GM12878 (cell line): ENCODE data around the gene SNAI3. TPM values are rescaled to one million over a fixed set of nuclear protein-coding genes. Genes with fewer than 3 reads are reported as not detected.
A peak's percentile ranks its signal among the peaks of the same experiment; 100 is the strongest.

Source experiments
- ASH2L ChIP-seq: fragments of 300-600, 200-600 bp; sonication (generic); IDR thresholded peaks from 2 replicates; pipeline ENCODE4 v1.6.1; 2017; ENCODE audit warnings: low read depth, mild to moderate bottlenecking, borderline replicate concordance
- IKZF2 ChIP-seq, 2 experiments: fragments of 450-650 bp; IDR thresholded peaks; 2 replicates each; pipeline ENCODE4 v1.6.1; 2017; ENCODE audit warnings: mild to moderate bottlenecking in 2 of 2, moderate library complexity in 2 of 2
- KLF5 ChIP-seq: fragments of 450-650 bp; IDR thresholded peaks from 2 replicates; pipeline ENCODE4 v1.6.1; 2014; ENCODE audit warnings: mild to moderate bottlenecking; ENCODE audit not compliant: partially characterized antibody
- NKRF ChIP-seq: fragments of 450-650 bp; conservative IDR thresholded peaks from 2 replicates; pipeline ENCODE4 v1.6.1; 2017; ENCODE audit warnings: mild to moderate bottlenecking, moderate library complexity
- NR2F1 ChIP-seq: fragments of 450-650 bp; conservative IDR thresholded peaks from 2 replicates; pipeline ENCODE4 v1.6.1; 2017; ENCODE audit warnings: mild to moderate bottlenecking
- PAX5 ChIP-seq: IDR thresholded peaks from 2 replicates; pipeline ENCODE4 v1.6.1; 2011; ENCODE audit warnings: low read depth, low read length, borderline replicate concordance
- SMAD5 ChIP-seq: IDR thresholded peaks from 2 replicates; pipeline ENCODE4 v1.6.1; 2016; ENCODE audit warnings: antibody characterized with exemption, low read depth
- SP1 ChIP-seq: IDR thresholded peaks from one replicate; pipeline ENCODE4 v1.6.1; 2011; ENCODE audit warnings: low read depth, low read length
- STAT3 ChIP-seq: IDR thresholded peaks from 2 replicates; pipeline ENCODE4 v1.6.1; 2011; ENCODE audit warnings: low read depth, low read length, improper control_type of control experiment
- TARDBP ChIP-seq: IDR thresholded peaks from 2 replicates; pipeline ENCODE4 v1.6.1; 2016; ENCODE audit warnings: borderline replicate concordance
- TBL1XR1 ChIP-seq: IDR thresholded peaks from 2 replicates; pipeline ENCODE4 v1.6.1; 2012; ENCODE audit warnings: low read depth, low read length, improper control_type of control experiment
- YY1 ChIP-seq: IDR thresholded peaks from 2 replicates; pipeline ENCODE4 v1.6.1; 2011; ENCODE audit warnings: low read depth, mild to moderate bottlenecking, low read length
- ZBTB40 ChIP-seq: fragments of 450-650 bp; IDR thresholded peaks from 2 replicates; pipeline ENCODE4 v1.6.1; 2016; ENCODE audit warnings: mild to moderate bottlenecking, moderate library complexity, borderline replicate concordance
- ZNF207 ChIP-seq: fragments of 450-650 bp; IDR thresholded peaks from 2 replicates; pipeline ENCODE4 v1.6.1; 2014; ENCODE audit warnings: antibody characterized with exemption, mild to moderate bottlenecking, borderline replicate concordance
- polyA plus RNA-seq, 11 experiments: library from polyadenylated mRNA; depleted of rRNA in 4 of 11; unstranded in 6 of 11; stranded (reverse) in 5 of 11; fragments of >200 nt; fragmentation: Nextera tagmentation in 4 of 11; fragmentation: Illumina TruSeq in 1 of 11; extraction: Ambion mirVana in 4 of 11; extraction: Trizol in 1 of 11; gene quantifications; 1 replicate in 1 of 11; 2 replicates in 10 of 11; pipeline versions ENCODE4 v1.2.1 to v1.2.3, GENCODE V29; 2011 to 2016; ENCODE audit warnings: inconsistent platforms in 2 of 11, missing spikeins in 2 of 11, low read depth in 1 of 11
- total RNA-seq, 4 experiments: library from RNA; depleted of rRNA in 3 of 4; stranded (reverse); fragments of >200 nt in 3 of 4; fragmentation: Illumina TruSeq in 1 of 4; extraction: Trizol in 1 of 4; gene quantifications; 2 replicates each; pipeline versions ENCODE4 v1.2.1 to v1.2.3, GENCODE V29; 2013 to 2021
- TF ChIP-seq, protein P1 (sequence below): IDR thresholded peaks from 2 replicates; pipeline ENCODE4 v1.6.1; 2011; ENCODE audit warnings: borderline replicate concordance, low read depth, mild to moderate bottlenecking, moderate library complexity, mixed read lengths, low read length; ENCODE audit not compliant: insufficient read depth; ENCODE audit errors: extremely low read length
- TF ChIP-seq, protein P2 (sequence below): fragments of 450-650 bp; IDR thresholded peaks from 2 replicates; pipeline ENCODE4 v1.6.1; 2017; ENCODE audit warnings: borderline replicate concordance
- TF ChIP-seq, protein P3 (sequence below): IDR thresholded peaks from 2 replicates; pipeline ENCODE4 v1.6.1; 2012; ENCODE audit warnings: mild to moderate bottlenecking, low read depth, low read length

The SNAI3 gene
- total and polyA plus RNA-seq, 10 of the 15 experiments (the other 5 are each of a cell fraction or from before 2014, with no cell fraction given), result 0.21 to 7.4 (median 3.0) TPM

- TF ChIP-seq, protein P1, sequence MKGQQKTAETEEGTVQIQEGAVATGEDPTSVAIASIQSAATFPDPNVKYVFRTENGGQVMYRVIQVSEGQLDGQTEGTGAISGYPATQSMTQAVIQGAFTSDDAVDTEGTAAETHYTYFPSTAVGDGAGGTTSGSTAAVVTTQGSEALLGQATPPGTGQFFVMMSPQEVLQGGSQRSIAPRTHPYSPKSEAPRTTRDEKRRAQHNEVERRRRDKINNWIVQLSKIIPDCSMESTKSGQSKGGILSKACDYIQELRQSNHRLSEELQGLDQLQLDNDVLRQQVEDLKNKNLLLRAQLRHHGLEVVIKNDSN, result peak; percentile 49
- no peak for TF ChIP-seq ZNF207
- peak; percentile 91 for TF ChIP-seq NR2F1
- TF ChIP-seq SP1, result peak; percentile 95
- TF ChIP-seq SMAD5, result 0 out of 2 replicates have a peak, but pooled peaks have one; percentile 49
- TF ChIP-seq TBL1XR1, result no peak
- no peak for TF ChIP-seq STAT3
- TF ChIP-seq TARDBP, result no peak
- no peak for TF ChIP-seq ASH2L
- TF ChIP-seq ZBTB40, result no peak
- TF ChIP-seq, protein P2, sequence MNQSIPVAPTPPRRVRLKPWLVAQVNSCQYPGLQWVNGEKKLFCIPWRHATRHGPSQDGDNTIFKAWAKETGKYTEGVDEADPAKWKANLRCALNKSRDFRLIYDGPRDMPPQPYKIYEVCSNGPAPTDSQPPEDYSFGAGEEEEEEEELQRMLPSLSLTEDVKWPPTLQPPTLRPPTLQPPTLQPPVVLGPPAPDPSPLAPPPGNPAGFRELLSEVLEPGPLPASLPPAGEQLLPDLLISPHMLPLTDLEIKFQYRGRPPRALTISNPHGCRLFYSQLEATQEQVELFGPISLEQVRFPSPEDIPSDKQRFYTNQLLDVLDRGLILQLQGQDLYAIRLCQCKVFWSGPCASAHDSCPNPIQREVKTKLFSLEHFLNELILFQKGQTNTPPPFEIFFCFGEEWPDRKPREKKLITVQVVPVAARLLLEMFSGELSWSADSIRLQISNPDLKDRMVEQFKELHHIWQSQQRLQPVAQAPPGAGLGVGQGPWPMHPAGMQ, result no peak
- peak; percentile 66 for TF ChIP-seq KLF5
- 0 out of 2 replicates have a peak, but pooled peaks have one; percentile 5 for TF ChIP-seq PAX5
- peak; percentile 69; the same call in 1 of the 2 replicates for TF ChIP-seq YY1
- TF ChIP-seq IKZF2 (IDR thresholded peaks at IDR 0.05), result no peak
- peak; percentile 90 for TF ChIP-seq NKRF
- TF ChIP-seq, protein P3, sequence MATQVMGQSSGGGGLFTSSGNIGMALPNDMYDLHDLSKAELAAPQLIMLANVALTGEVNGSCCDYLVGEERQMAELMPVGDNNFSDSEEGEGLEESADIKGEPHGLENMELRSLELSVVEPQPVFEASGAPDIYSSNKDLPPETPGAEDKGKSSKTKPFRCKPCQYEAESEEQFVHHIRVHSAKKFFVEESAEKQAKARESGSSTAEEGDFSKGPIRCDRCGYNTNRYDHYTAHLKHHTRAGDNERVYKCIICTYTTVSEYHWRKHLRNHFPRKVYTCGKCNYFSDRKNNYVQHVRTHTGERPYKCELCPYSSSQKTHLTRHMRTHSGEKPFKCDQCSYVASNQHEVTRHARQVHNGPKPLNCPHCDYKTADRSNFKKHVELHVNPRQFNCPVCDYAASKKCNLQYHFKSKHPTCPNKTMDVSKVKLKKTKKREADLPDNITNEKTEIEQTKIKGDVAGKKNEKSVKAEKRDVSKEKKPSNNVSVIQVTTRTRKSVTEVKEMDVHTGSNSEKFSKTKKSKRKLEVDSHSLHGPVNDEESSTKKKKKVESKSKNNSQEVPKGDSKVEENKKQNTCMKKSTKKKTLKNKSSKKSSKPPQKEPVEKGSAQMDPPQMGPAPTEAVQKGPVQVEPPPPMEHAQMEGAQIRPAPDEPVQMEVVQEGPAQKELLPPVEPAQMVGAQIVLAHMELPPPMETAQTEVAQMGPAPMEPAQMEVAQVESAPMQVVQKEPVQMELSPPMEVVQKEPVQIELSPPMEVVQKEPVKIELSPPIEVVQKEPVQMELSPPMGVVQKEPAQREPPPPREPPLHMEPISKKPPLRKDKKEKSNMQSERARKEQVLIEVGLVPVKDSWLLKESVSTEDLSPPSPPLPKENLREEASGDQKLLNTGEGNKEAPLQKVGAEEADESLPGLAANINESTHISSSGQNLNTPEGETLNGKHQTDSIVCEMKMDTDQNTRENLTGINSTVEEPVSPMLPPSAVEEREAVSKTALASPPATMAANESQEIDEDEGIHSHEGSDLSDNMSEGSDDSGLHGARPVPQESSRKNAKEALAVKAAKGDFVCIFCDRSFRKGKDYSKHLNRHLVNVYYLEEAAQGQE, result no peak
These were observed 23.3 kb downstream of the SNAI3 start, which contains the start of gene MVD (continued) for GRCh38 chr16:88662843-88663606.
